22Rv1 (cell line): ENCODE measurements around the gene PRRC2C.

Experiments
- CTCF ChIP-seq: fragments of 450-650 bp; IDR thresholded peaks from 2 replicates; pipeline ENCODE4 v1.5.1; 2017; ENCODE audit warnings: mild to moderate bottlenecking
- ZFX ChIP-seq: fragments of 450-650 bp; IDR thresholded peaks from 2 replicates; pipeline ENCODE4 v1.6.1; 2017; ENCODE audit warnings: antibody characterized with exemption, borderline replicate concordance

DNA sequence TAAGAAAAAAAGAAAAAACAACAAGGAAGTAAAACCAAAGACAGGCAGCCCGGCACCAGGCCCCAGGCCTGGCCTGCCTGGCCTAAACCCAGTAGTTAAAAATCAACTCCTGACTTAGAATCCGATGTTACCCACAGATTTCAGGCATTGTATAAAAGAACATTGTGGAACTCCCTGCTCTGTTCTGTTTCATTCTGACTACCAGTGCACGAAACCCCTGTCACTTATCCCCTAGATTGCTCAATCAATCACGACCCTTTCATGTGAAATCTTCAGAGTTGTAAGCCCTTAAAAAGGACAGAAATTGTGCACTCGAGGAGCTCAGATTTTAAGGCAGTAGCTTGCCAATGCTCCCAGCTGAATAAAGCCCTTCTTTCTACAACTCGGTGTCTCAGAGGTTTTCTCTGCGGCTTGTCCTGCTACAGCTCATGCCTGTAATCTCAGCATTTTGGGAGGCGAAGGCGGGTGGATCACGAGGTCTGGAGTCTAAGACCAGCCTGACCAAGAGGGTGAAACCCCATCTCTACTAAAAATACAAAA lies 121.1 kb downstream of the PRRC2C start:
- TF ChIP-seq CTCF = no peak
- no peak for TF ChIP-seq ZFX
